Measurements from ENCODE around the gene TAS2R39. TPM values are rescaled to one million over a fixed set of nuclear protein-coding genes. Genes with fewer than 3 reads are reported as not detected.

Gene TAS2R39
- total RNA-seq, 1 experiment from 2014 or later: not detected

- no peaks in the 10 kb centered on the region for H3K79me2 ChIP-seq (ENCODE audit: insufficient read depth, low read length)
- H3K56ac ChIP-seq (ENCODE audit: insufficient read length, low read depth, low read length): no peak overlapping the region
- no peak overlapping the region for H4K5ac ChIP-seq (ENCODE audit: insufficient read length, low read depth, low read length)
- H3K9ac ChIP-seq (ENCODE audit: extremely low read depth, insufficient read length, low read length): no peak overlapping the region
- Mint-ChIP-seq H3K4me1 (peaks cover 4 to 5% of the 10 kb centered on the region in 2 experiments), H3K27ac (no peak overlapping the region), H3K27me3 (ENCODE audit: low read depth) (0 out of 2 replicates have a peak, but pooled peaks cover 1% of the 10 kb centered on the region), H3K36me3 (ENCODE audit: insufficient read depth in 1 of 3, low read depth in 3 of 3) (peaks cover under 1 to 5% (median 2%) of the 10 kb centered on the region in 3 experiments; a peak in 3 of 7 replicates), H3K4me3 (no peak overlapping the region), H3K9me3 (peaks cover 12 to 16% of the 10 kb centered on the region in 2 experiments)
- H4K91ac ChIP-seq (ENCODE audit: insufficient read length, low read depth, low read length): no peak overlapping the region
- H3K4me1 ChIP-seq (ENCODE audit: insufficient read depth, low read length): no peaks in the 10 kb centered on the region
- no peak overlapping the region for H3T11ph ChIP-seq (ENCODE audit: low read length)
- no peak for DNase-seq
- no peaks in the 10 kb centered on the region for H3K9me3 ChIP-seq (ENCODE audit: control insufficient read depth, low read depth, low read length)
- H2AK5ac ChIP-seq (ENCODE audit: insufficient read length, low read length): no peak overlapping the region
- no peaks in the 10 kb centered on the region for H3K27me3 ChIP-seq (ENCODE audit: insufficient read depth, low read length)
- no peak overlapping the region for H4K8ac ChIP-seq (replicated peaks; ENCODE audit: insufficient read length, low read depth, low read length)
- no peak overlapping the region for H2BK15ac ChIP-seq (ENCODE audit: low read depth, low read length)
- no peak overlapping the region for H2AFZ ChIP-seq (ENCODE audit: low read length)
- no peak overlapping the region for H2BK12ac ChIP-seq (ENCODE audit: insufficient read length, low read depth, low read length)
- no peak overlapping the region for H3K27ac ChIP-seq (ENCODE audit: insufficient read length, low read depth, low read length)
- H2BK120ac ChIP-seq (ENCODE audit: low read depth, low read length, poor library complexity, severe bottlenecking): no peak overlapping the region
- H2BK5ac ChIP-seq (ENCODE audit: insufficient read length, low read length): no peak overlapping the region
- no peak overlapping the region for H3K14ac ChIP-seq (ENCODE audit: insufficient read depth, low read length)
- no peak overlapping the region for H3K23ac ChIP-seq (ENCODE audit: insufficient read length, low read depth, low read length)
- H4K20me1 ChIP-seq (ENCODE audit: control insufficient read depth, insufficient read depth, insufficient read length): no peaks in the 10 kb centered on the region
- H3K23me2 ChIP-seq (ENCODE audit: insufficient read length, low read depth, low read length, poor library complexity, severe bottlenecking): no peaks in the 10 kb centered on the region
- H3K4me2 ChIP-seq (ENCODE audit: insufficient read depth, insufficient read length, low read length): no peak overlapping the region
- H3K18ac ChIP-seq (ENCODE audit: insufficient read length, low read depth, low read length): no peak overlapping the region
- no peak for TF ChIP-seq CTCF (conservative IDR thresholded peaks at IDR 0.05)
- no peaks in the 10 kb centered on the region for H3K79me1 ChIP-seq (ENCODE audit: insufficient read depth, low read depth, low read length, poor library complexity, severe bottlenecking)
- no peak overlapping the region for H2BK20ac ChIP-seq (ENCODE audit: low read depth, low read length, poor library complexity, severe bottlenecking)
- H3K4ac ChIP-seq (ENCODE audit: low read depth, low read length): no peak overlapping the region
These were observed 11.5 kb upstream of the TAS2R39 start for GRCh38 chr7:143171697-143172096.

Measured in H9 (cell line).